ENCODE results near the gene TAL1.
A peak's percentile ranks its signal among the peaks of the same experiment; 100 is the strongest.
"Not testable (repeated sequence)": the region's sequence is repeated elsewhere in the genome, so short reads cannot be mapped to it uniquely, and the experiment has no call there.

Gene TAL1

DNA sequence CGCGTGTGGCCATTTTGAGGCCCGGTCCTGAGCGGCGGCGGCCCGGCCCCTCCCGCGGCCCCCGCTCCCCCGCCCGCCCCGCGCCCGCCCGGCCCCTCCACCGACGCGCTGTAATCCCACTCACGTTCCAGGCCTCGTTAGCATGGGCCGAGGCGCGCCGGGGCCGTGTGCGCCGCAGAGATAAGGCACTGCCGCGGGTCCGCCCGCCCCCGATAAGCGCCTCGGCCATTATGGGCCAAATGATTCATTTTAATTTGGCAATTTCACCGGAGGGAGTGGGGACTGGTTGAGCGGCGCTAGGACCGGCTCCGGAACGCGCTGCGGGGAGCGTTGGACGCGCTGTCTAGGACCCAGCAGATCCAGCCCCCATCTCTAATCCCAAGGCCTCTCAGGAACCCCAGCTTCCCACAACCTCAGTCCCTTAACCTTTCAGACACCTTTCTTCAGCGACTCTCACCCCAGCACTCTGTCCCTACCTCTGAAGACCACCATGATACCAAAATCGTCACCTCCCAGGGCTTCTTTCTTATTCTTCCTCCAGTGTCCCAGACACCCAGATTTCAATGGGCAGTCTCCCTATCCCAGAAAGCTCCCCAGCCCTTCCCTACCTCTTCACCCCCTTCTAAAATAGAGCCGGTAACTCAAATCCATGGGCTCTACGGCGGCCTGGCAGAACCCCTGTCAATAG, at the start of gene TAL1:
TAL1 (minus strand) TSS at position 39 of the 688 bp plus-strand sequence. CDS start 6,337 bp downstream, outside the sequence.
- no peak for DNase-seq

DNA sequence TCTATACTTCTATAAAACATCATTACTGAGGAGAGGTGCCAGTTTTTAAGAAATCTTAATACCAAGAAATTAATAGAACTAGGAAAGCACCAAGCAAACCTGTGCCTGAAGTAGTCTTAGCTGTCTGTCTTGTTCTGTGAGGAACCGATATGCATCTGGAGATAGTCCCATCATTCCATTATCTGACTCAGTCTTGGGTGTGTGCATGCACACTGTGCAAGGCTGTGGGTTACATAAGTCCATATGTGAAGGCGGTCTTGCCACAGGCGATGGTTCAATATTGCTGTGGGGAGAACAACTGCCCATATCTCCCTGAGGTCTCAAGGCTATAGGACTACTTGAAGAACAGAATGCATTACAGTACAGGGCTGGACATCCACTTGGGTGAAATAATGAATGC, 48.1 kb upstream of the TAL1 start:
- DNase-seq = no peak

DNA sequence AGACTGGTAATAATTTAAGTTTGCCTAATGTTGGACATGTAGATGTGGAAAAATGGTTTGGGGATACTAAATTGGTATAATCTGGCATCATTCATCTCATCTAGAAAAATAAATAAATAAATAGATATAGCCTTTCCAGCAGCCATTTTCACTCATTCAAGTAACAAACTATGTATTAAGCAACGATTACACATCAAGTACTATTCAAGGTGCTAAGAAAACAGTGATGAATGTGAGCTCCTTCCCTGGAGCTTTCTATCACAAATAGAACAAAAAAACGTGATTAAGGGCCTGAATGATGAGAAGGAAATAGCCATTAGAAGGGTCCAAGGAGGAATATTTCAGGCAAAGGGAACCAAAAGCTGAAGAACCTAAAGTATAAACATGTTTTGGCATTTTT, 44.8 kb upstream of the TAL1 start:
- no peak for DNase-seq

DNA sequence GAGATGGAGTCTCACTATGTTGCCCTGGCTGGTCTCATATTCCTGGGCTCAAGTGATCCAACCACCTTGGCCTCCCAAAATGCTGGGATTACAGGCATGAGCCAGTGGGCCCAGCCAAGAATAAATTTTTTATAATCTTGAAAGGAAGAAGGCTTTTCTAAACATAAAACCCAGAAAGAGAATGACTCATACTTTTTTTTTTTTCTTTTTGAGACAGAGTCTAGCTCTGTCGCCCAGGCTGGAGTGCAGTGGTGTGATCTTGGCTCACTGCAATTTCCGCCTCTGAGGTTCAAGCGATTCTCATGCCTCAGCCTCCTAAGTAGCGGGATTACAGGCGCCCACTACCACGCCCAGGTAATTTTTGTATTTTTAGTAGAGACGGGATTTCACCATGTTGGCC, 43.8 kb upstream of the TAL1 start:
- DNase-seq = not testable (repeated sequence)

DNA sequence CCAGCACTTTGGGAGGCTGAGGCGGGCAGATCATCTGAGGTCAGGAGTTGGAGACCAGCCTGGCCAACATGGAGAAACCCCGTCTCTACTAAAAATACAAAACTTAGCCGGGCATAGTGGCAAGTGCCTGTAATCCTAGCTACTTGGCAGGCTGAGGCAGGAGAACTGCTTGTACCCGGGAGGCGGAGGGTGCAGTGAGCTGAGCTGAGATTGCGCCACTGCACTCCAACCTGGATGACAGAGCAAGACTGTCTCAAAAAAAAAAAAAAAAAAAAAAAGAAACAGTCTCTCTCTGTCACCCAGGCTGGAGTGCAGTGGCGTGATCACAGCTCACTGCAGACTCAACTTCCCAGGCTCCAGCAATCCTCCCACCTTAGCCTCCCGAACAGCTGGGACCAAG, 33.5 kb upstream of the TAL1 start:
- DNase-seq = not testable (repeated sequence)

DNA sequence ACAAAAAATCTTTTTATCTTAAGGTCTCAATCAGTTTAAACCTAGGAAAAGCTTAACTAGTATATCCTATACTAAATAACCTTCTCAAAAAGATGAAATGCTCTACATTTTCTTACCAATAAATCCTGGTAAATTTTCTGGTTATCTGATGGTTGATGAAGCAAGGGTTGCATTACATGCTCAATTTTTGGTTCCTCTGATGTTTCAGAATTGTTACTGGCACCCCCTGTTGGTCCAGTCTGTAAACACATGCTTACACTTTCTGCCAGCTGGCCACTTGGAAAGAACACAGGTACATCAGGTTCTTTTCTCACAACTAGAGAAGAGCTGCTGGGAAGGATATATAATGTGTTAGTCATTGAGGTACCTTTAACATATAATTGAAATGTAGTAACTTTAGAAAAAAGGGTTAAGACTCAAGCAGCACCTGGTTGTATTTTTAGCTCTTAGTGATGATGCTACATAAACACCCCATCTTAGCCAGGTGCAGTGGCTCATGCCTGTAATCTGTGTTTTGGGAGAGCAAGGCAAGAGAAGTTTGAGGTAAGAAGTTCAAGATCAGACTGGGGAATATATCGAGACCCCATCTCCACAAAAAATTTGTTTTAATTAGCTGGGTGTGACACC, 30.9 kb upstream of the TAL1 start:
- DNase-seq = no peak

DNA sequence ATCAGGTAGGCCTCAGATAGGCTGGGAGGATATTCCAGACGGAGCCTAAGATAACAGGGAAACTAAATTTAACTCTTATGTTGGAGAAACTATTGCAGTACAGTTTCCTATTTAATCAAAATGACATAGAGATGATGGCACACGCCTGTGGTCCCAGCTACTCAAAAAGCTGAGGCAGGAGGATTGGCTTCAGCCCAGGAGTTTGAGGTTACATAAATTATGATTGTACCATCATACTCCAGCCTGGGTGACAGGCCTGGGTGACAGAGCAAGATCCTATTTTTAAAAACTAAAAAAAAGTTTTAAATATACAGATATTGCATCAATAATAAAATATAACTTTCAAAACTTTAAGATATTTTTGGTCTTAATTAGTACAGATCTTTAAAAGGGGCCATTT, 25.2 kb upstream of the TAL1 start:
- DNase-seq = no peak

DNA sequence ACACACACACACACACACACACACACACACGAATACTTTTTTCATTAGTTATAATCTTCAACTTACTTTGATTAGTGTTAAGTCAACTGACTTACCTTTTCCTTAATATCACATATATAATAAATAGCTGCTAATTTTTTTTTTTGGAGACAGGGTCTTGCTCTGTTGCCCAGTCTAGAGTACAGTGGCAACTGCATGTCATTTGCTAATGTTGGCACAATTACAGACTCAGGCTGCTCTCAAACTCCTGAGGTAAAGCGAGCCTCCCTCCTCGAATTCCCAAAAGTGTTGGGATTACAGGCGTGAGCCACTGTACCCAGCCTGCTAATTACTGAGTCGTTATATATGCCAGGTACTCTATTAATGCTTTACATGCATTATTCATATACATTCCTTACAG, 20.8 kb upstream of the TAL1 start:
- DNase-seq = no peak

DNA sequence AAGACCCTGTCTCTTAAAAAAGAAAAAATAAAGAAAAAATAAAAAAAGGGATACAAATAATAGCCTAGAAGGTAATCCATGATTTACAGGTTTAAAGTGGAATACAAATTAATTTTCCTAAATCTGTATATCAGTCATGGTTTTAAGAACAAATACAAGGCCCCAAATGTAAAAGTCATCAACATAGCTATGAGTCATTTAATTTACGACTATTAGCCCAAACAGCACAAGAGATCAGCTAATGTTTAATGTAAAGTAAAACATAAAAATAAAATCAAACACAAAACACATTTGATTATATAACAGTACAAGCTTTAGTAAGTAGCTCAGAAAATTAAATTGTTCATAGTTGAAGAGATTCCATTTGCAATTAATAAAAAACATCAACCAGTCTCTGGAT, 20.3 kb upstream of the TAL1 start:
- DNase-seq = no peak

DNA sequence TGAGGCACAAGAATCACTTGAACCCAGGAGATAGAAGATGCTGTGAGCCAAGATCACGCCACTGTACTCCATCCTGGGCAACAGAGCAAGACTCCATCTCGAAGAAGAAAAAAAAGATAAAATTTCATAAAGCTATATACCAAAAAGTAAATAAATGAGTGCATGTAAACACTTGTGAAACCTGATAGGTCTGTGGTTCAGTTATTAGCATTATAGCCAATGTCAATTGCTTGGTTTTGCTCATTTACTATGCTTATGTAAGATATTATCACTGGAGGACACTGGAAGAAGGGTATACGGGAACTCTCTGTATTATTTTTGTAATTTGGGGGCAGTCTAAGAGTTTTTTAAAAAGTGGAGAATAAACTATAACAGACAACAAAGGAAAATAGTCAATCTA, 17.7 kb upstream of the TAL1 start:
- no peak for DNase-seq

DNA sequence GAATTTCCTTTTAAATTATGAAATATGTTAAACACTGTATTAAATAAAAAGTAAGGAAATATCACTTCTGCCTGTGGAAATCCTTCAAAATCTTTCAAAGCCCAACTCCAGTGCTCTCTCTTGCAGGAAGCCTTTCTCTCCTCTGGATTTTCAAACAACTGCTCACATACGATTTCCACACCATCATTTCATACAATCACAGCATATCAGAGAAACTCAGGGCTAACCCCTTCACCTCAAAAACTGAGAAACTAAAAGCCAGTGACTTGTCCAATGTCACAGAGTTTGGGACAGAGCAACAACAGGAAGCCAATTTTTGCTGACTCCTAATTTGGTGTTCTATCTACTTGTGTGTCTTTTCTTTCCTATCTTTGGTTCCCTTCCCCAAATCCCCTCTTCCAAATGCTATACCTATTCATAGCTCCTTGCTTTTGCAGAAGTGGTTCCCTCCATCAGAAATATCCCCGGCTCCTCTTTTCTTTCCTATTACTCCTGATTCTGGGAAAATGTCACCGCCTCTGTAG, 12.4 kb upstream of the TAL1 start:
- no peak for DNase-seq

DNA sequence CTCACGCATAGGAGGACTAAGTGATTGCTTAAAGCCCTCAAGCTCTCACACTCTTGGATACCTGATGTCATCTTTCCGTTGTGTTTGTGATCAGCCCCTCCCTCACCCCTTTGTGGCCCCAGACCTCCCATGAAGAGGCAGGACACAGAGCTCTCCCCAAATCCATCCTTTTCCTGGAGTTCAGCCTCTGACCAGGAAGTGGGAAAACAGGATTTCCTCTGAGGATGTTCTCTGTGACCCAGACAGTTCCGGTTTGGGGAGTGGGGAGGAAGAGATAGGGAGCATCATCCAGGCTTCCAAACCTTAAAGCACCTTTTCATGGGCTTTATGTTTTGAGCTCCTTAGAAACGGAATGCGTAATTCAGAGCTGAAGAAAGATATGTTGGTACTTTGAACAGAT, 11.9 kb upstream of the TAL1 start:
- no peak for DNase-seq

DNA sequence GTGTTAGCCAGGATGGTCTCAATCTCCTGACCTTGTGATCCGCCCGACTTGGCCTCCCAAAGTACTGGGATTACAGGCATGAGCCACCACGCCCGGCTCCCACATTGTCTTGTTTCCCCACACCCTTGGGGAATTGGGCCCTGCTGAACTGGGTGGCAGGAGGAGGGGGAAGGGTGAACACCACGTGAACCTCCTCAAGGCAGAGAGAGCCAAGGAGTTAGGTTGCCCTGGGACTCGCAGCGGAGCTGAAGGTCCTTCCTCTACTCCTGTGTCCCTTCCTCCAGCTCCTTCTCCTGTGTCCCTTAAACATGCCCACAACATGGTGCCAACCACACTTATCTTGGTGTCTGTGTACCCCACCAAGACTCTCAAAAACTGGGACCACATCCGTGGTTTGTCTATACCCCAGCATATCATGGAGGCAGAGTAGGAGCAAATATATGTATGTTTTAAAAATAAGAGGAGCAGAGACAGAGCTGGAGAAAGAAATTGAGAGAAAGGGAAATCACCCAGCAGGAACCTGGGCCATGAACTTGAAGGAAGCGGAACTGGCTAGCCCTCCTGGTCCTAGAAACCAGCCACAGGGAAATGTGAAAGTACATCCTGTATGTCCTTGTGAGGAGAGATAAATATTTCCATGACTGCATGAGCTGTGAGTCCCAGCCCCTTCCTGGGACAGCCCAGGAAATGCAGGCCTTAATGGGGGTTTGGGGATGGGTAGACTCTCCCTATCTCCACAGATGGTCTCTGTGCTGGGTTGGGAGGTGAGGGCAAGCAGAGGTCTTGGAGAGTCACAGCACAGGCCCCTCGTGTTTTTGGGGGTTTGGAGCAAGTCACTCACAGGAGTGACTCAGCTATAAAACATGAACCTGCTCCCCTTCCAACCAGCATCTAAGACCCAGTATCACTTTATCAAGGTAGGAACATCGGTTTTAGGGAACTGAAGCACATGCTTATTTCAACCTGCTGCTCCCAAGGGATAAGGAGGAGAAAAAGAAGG, 9.4 kb upstream of the TAL1 start:
- DNase-seq = no peak

DNA sequence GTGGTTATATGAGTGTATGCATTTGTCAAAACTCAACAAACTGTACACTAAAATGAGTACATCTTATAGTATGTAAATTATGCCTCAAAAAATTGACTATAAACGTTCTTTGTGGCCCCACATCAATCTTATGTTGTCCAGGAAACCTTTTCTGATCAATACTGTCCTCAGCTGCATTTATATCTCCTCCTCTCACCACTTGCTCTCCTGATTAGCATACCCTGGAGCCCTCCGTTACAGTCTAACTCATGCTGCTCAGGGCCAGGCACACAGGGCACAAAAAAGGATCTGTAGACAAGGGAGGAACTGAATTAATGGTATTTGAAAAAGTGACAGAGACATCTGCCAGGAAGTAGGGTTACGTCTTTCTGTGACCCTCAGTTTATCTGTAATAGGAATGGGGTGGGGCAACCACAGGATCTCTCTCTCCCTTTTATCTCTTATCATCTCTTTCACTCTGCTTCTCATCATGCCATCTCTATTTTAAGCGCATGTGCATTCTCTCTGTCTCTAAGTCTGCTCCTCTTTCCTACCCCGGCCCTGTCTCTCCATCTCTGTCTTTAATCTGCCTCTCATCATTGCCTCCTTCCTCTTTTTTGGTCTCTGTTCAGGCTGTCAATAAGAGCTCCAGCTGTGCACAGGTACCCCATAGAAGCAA, 7.0 kb upstream of the TAL1 start:
- DNase-seq = no peak

DNA sequence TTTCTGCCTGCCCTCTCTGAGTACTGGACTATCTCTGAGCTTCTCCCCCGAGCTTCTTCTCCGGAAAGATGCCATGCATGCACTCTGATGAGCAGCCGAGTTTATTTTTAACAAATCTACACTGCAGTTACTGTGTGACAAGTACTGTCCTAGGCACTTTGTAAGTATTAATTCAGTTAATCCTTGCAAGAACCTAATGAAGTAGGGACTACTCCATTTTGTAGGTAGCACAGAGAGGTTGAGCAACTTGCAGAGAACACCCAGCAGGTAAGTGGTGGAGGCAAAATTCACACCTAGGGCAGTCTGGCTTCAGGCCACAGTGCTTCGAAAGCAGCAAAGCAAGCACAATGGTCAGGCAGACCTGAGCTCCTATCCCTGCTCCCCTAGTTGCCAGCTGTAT, 3.8 kb upstream of the TAL1 start:
- DNase-seq = no peak

DNA sequence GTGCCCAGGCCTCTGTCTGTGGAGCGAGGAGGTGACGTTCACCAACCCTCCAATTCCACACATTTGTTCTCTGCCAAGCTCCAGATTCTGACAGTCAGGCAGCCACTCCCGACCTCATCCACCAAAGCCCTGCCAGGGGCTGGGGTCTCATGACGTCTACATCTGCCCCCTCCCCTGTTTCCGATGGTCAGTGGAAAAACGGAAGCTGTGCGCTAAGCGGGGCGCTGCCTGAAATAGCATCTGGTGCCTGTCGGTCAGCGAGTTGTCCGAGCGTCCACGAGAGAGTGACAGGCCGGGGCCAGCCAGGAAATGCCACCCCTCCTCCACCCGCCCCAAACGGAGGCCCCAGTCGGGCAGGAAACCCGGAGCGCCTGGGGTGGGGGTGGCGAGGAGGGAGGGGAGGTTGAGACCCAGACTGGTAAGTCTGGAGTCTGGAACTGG, 3.2 kb upstream of the TAL1 start:
- peak; percentile 64 for DNase-seq

DNA sequence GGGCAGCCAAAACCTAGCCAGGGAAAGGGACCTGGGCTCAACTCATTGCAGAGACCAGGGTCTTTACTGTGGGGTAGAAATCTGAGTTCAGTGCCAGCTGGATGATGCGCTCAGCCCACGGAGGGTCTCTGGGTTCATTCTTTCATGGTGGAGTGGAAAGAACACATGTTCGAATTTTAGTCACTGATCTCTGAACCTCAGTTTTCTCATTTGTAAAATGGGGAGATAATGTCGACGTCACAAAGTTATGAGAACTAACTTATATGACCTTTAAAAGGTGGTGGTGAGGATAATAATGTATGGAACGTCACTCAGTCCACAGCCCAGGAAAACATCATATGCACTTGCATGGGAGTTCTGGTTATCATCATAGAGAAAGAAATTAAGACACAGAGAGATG, 1.2 kb upstream of the TAL1 start:
- no peak for DNase-seq

DNA sequence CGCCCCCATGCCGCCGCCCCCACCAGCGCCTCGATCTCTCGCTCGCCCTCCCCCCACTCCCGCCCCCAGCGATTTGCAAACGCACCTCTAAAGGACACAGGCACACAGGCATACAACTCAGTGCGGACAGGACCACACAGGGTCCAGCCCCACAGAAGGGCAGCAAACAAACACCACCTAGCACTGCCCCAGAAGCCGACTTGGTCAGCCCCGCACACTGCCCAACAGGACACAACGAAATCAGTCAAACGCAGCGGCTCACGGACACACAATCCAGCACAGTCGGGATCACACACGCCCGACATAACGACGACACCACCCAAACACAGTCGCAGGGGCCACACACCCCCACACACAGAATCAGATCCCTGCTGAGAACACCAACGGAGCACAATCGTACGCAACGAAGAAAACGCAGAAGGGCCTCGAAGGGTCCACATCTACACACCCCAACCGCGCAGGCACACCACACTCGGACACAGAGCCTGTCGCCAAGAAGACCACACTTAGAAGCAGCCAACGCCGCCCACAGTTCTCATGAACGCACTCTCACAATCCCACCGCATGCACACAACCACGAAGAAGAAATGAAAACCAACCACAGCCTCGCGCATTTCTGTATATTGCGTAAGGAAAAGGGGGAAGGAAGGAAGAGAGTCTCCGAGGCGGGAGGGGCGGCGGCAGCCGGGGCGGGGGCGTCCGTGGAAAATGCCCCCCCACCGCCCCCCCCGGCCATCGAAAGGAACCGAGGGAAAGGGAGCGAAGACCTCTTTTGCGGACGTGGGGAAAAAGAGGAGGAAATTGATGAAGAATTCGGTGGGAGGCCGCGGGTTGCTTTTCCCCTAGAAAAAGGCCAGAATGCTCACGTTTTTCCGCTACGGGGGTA, 481 bp downstream of the TAL1 start:
- peak; percentile 73 for DNase-seq

DNA sequence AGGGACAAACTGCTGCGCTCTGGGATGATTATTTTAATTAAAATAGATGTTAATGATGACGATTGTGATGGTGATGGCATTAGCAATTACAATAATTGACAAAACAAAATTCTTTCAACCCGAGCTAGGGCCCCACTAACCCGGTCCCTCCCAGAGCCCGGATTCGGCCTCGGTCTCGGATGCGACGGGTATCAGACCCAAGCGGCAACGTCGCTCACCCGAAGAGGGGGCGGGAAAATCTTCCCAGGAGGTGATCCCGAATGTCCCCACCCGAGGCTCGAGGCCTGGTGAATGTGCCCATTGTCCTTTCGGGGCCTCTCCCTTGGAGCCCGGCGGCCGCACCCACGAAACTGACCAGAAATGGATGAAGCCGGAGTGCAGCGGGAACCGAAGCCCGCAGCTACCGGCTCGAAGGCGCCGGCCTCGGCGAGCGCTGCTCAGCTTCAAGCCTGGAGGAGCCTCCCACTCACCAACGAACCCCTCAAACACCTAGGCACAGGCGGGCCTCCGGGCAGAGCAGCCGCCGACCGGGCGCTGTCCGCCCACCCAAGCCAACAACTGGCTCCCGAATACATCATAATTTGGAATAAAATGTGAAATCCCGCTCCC, 1.2 kb downstream of the TAL1 start:
- DNase-seq = peak; percentile 50

DNA sequence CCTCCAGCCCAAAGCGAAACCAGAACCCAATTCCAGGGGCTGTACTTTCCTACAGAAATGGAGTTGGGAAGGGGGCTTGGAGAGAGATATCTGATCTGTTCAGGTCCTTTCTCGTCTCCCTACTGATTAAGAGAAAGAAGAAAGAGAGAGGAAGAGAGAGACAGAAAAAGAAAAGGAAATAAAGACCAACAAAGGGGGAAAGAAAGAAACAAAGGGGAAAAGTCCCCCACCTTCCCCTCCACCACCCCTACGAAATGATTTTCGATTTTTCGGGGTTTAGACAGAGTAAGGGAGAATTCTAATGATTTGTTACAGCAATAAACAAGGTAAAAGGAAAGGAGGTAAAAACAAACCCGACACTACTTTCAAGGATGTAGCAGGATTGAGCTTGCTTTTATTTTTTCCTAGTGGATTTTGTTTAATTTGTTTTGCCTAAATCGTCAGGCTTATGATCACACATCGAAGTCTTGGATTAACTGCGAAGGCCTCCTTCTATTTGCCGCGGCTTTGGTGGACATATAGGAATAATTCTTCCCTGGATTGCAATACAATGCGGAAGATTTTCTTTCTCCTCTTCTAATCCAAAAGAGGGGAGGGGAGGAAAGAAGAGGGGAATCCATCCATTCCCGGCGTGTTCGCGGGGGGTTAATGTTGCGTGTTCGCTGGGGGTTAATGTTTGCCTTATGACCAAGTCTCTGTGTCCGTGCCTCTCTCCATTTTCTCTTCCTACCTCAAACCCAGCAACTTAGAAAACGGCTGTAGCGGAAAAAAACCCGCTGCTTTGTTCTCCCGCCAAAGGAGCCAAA, 1.9 kb downstream of the TAL1 start:
- no peak for DNase-seq
